ENCODE data around the gene DNM2. TPM values are rescaled to one million over a fixed set of nuclear protein-coding genes. Genes with fewer than 3 reads are reported as not detected.
A peak's percentile ranks its signal among the peaks of the same experiment; 100 is the strongest.

The DNM2 gene
- total and polyA plus RNA-seq, 9 donors, result 49.9 to 81.7 (median 68.3) TPM

DNA sequence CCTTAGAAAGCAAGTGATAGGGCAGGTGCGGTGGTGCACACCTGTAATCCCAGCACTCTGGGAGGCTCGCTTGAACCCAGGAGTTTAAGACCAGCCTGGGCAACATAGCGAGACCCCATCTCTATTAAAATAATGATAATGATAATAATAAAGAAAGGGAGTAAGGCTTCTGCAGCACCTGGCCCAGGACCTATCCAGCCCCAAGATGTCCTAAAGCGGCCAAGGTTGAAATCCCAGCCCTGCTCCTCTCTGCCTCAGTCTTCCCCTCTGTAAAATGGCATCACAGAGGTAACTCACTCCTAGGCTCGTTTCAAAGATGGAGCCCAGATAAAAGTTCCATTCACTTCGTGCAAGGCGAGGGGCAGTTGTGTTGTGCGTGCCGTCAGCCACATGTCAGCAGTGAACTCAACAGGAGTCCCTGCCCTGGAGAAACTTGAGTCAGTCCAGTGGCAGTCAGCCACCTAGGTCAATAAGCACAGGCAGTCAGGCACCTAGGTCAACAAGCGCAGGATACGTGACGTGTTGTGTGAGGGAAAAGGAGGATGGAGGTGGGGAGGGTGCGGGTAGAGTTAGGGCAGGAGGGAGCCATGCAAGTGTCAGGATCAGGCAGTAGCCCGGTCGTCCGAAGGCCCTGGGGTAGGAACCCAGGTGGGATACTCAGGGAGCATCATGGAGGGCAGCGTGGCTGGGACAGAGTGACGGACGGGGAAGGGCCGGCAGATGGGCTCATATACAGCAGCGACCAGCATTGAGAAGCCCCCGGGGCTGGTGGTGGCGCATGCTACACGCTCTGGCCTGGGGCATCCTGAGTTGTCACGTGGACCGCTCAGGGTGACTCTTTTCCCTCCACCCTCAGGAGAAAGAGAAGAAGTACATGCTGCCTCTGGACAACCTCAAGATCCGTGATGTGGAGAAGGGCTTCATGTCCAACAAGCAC is 101.5 kb downstream of the DNM2 start:
- H3K27me3 ChIP-seq (ENCODE audit: control insufficient read depth, insufficient read depth, low read length), result no peaks in the 10 kb centered on the region
- 92% methylated on average over 17 of the region's 27 CpGs for WGBS (ENCODE audit: insufficient coverage)
- H3K27ac ChIP-seq (ENCODE audit: low read length), result no peak overlapping the region
- peaks cover 23% of the 10 kb centered on the region for H3K4me1 ChIP-seq (ENCODE audit: control insufficient read depth, insufficient read depth, low read length)
- no peak overlapping the region for H3K4me3 ChIP-seq (ENCODE audit: low read length)
- DNase-seq, result peak; percentile 15
- peaks cover 63% of the 10 kb centered on the region for H3K36me3 ChIP-seq (ENCODE audit: control insufficient read depth, insufficient read depth, low read length)
- no peaks in the 10 kb centered on the region for H3K9me3 ChIP-seq (replicated peaks; ENCODE audit: control insufficient read depth, low read depth, low read length)

- H3K9me3 ChIP-seq (replicated peaks; ENCODE audit: control insufficient read depth, low read depth, low read length), result no peaks in the 10 kb centered on the region
- no peaks in the 10 kb centered on the region for H3K27me3 ChIP-seq (ENCODE audit: control insufficient read depth, insufficient read depth, low read length)
- peaks cover 23% of the 10 kb centered on the region for H3K4me1 ChIP-seq (ENCODE audit: control insufficient read depth, insufficient read depth, low read length)
- 81% methylated on average over 7 of the region's 7 CpGs for WGBS (ENCODE audit: insufficient coverage)
- peaks cover 64% of the 10 kb centered on the region for H3K36me3 ChIP-seq (ENCODE audit: control insufficient read depth, insufficient read depth, low read length)
- no peak overlapping the region for H3K4me3 ChIP-seq (ENCODE audit: low read length)
- peak; percentile 11 for DNase-seq
- H3K27ac ChIP-seq (ENCODE audit: low read length), result no peak overlapping the region
Measured at GRCh38 chr19:10820173-10820572, 102.3 kb downstream of the DNM2 start.

DNA sequence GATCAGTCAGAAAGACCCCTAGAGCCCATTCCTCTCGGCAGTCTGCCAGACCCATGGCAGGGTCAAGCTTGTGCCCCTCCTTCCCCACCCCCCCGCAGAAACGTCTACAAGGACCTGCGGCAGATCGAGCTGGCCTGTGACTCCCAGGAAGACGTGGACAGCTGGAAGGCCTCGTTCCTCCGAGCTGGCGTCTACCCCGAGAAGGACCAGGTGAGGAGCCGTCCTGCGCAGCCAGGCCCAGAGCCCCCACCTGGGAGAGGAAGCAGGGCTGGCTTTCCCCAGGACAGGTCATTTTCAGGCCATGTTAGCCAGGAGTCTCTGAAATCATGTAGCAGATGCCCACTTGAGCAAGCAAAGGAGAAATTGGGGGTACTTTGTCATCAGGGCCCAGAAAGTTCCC is 105.8 kb downstream of the DNM2 start:
- 96% methylated on average over 11 of the region's 12 CpGs for WGBS (ENCODE audit: insufficient coverage)
- no peak overlapping the region for H3K4me3 ChIP-seq (ENCODE audit: low read length)
- H3K27me3 ChIP-seq (ENCODE audit: control insufficient read depth, insufficient read depth, low read length), result no peaks in the 10 kb centered on the region
- peaks cover 54% of the 10 kb centered on the region for H3K36me3 ChIP-seq (ENCODE audit: control insufficient read depth, insufficient read depth, low read length)
- H3K9me3 ChIP-seq (replicated peaks; ENCODE audit: control insufficient read depth, low read depth, low read length), result no peaks in the 10 kb centered on the region
- peaks cover 6% of the 10 kb centered on the region for H3K4me1 ChIP-seq (ENCODE audit: control insufficient read depth, insufficient read depth, low read length)
- DNase-seq, result peak; percentile 11
- H3K27ac ChIP-seq (ENCODE audit: low read length), result no peak overlapping the region

DNA sequence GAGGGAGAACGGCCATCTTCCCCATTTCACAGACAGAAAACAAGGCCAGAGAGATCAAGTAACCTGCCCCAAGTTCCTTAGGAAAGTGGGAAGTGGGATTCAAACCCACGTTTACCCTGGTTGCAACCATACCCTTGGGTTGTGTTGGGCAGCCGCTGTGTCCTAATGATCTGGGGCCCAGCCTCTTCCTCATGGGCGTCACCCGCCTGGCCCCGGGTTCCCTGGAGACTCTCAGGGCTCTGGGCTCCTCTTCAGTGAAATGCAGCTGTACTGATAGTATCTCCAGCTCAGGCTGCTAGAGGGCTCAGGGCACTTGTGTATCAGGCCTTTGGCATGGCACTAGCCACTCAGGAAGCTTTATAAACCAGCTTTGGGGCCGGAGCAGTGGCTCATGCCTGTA is 108.4 kb downstream of the DNM2 start:
- 82% methylated on average over 6 of the region's 7 CpGs for WGBS (ENCODE audit: insufficient coverage)
- H3K4me3 ChIP-seq (ENCODE audit: low read length), result no peak overlapping the region
- no peaks in the 10 kb centered on the region for H3K9me3 ChIP-seq (replicated peaks; ENCODE audit: control insufficient read depth, low read depth, low read length)
- DNase-seq, result no peak
- no peak overlapping the region for H3K27ac ChIP-seq (ENCODE audit: low read length)
- no peaks in the 10 kb centered on the region for H3K27me3 ChIP-seq (ENCODE audit: control insufficient read depth, insufficient read depth, low read length)
- H3K4me1 ChIP-seq (ENCODE audit: control insufficient read depth, insufficient read depth, low read length), result no peaks in the 10 kb centered on the region
- H3K36me3 ChIP-seq (ENCODE audit: control insufficient read depth, insufficient read depth, low read length), result peaks cover 60% of the 10 kb centered on the region

GRCh38 chr19:10826846-10827245 is 109.0 kb downstream of the DNM2 start:
- no peaks in the 10 kb centered on the region for H3K9me3 ChIP-seq (replicated peaks; ENCODE audit: control insufficient read depth, low read depth, low read length)
- no peak overlapping the region for H3K4me3 ChIP-seq (ENCODE audit: low read length)
- 100% methylated on average over 1 of the region's 6 CpGs for WGBS (ENCODE audit: insufficient coverage)
- H3K27me3 ChIP-seq (ENCODE audit: control insufficient read depth, insufficient read depth, low read length), result no peaks in the 10 kb centered on the region
- peaks cover 62% of the 10 kb centered on the region for H3K36me3 ChIP-seq (ENCODE audit: control insufficient read depth, insufficient read depth, low read length)
- no peak for DNase-seq
- H3K27ac ChIP-seq (ENCODE audit: low read length), result no peak overlapping the region
- H3K4me1 ChIP-seq (ENCODE audit: control insufficient read depth, insufficient read depth, low read length), result no peaks in the 10 kb centered on the region

- H3K4me1 ChIP-seq (ENCODE audit: control insufficient read depth, insufficient read depth, low read length), result no peaks in the 10 kb centered on the region
- no peak for DNase-seq
- 86% methylated on average over 25 of the region's 26 CpGs for WGBS (ENCODE audit: insufficient coverage)
- H3K4me3 ChIP-seq (ENCODE audit: low read length), result no peak overlapping the region
- peaks cover 72% of the 10 kb centered on the region for H3K36me3 ChIP-seq (ENCODE audit: control insufficient read depth, insufficient read depth, low read length)
- H3K27ac ChIP-seq (ENCODE audit: low read length), result no peak overlapping the region
- H3K27me3 ChIP-seq (ENCODE audit: control insufficient read depth, insufficient read depth, low read length), result no peaks in the 10 kb centered on the region
- no peaks in the 10 kb centered on the region for H3K9me3 ChIP-seq (replicated peaks; ENCODE audit: control insufficient read depth, low read depth, low read length)
Measured at GRCh38 chr19:10828981-10829821, 111.3 kb downstream of the DNM2 start.

- no peak overlapping the region for H3K4me3 ChIP-seq (ENCODE audit: low read length)
- peaks cover under 1% of the 10 kb centered on the region for H3K4me1 ChIP-seq (ENCODE audit: control insufficient read depth, insufficient read depth, low read length)
- no peak overlapping the region for H3K27ac ChIP-seq (ENCODE audit: low read length)
- DNase-seq, result no peak
- WGBS (ENCODE audit: insufficient coverage), result 81% methylated on average over 10 of the region's 16 CpGs
- H3K9me3 ChIP-seq (replicated peaks; ENCODE audit: control insufficient read depth, low read depth, low read length), result no peaks in the 10 kb centered on the region
- H3K36me3 ChIP-seq (ENCODE audit: control insufficient read depth, insufficient read depth, low read length), result peaks cover 70% of the 10 kb centered on the region
- H3K27me3 ChIP-seq (ENCODE audit: control insufficient read depth, insufficient read depth, low read length), result no peaks in the 10 kb centered on the region
Measured at GRCh38 chr19:10829967-10830366, 112.1 kb downstream of the DNM2 start.

GRCh38 chr19:10830370-10830769 is 112.5 kb downstream of the DNM2 start:
- Histone ChIP-seq H3K27me3 (ENCODE audit: control insufficient read depth, insufficient read depth, low read length) (no peaks in the 10 kb centered on the region), H3K36me3 (ENCODE audit: control insufficient read depth, insufficient read depth, low read length) (peaks cover 72% of the 10 kb centered on the region), H3K4me1 (ENCODE audit: control insufficient read depth, insufficient read depth, low read length) (peaks cover 4% of the 10 kb centered on the region), H3K4me3 (ENCODE audit: low read length) (no peak overlapping the region), H3K9me3 (replicated peaks; ENCODE audit: control insufficient read depth, low read depth, low read length) (no peaks in the 10 kb centered on the region), H3K27ac (ENCODE audit: low read length) (no peak overlapping the region)
- 85% methylated on average over 7 of the region's 7 CpGs for WGBS (ENCODE audit: insufficient coverage)
- peak; percentile 14 for DNase-seq

GRCh38 chr19:10830931-10831779 is 113.3 kb downstream of the DNM2 start:
- H3K36me3 ChIP-seq (ENCODE audit: control insufficient read depth, insufficient read depth, low read length), result peaks cover 67% of the 10 kb centered on the region
- no peak for DNase-seq
- no peak overlapping the region for H3K27ac ChIP-seq (ENCODE audit: low read length)
- H3K27me3 ChIP-seq (ENCODE audit: control insufficient read depth, insufficient read depth, low read length), result no peaks in the 10 kb centered on the region
- 80% methylated on average over 26 of the region's 33 CpGs for WGBS (ENCODE audit: insufficient coverage)
- no peaks in the 10 kb centered on the region for H3K9me3 ChIP-seq (replicated peaks; ENCODE audit: control insufficient read depth, low read depth, low read length)
- H3K4me3 ChIP-seq (ENCODE audit: low read length), result no peak overlapping the region
- peaks cover 7% of the 10 kb centered on the region for H3K4me1 ChIP-seq (ENCODE audit: control insufficient read depth, insufficient read depth, low read length)
